M059J (cell line): Measurements from ENCODE around the gene HOXD11. TPM values are rescaled to one million over a fixed set of nuclear protein-coding genes. Genes with fewer than 3 reads are reported as not detected.

Source experiments
- total RNA-seq: library from RNA; depleted of rRNA; stranded (reverse); fragments of >200 nt; shearing (Covaris generic); gene quantifications from 2 replicates; pipeline ENCODE4 v1.2.3, GENCODE V29; 2014; rRNA removed

Gene HOXD11
- total RNA-seq, 1 experiment from 2014 or later, result 16.9 TPM

Other genes starting within 250 kb of the HOXD11 start
- gene LNPK, start 105.0 kb upstream of the HOXD11 start, total RNA-seq, result 20.8 and 27.7 TPM in 2 replicates
- not detected in 2 replicates for gene EVX2, start 23.3 kb upstream of the HOXD11 start, total RNA-seq
- 2.1 and 3.6 TPM in 2 replicates for gene HOXD13, start 14.6 kb upstream of the HOXD11 start, total RNA-seq
- 0.12 TPM in 1 of 2 replicates, not detected in the other for gene HOXD12, start 7.5 kb upstream of the HOXD11 start, total RNA-seq
- 9.3 and 15.0 TPM in 2 replicates for gene HOXD10, start 9.5 kb downstream of the HOXD11 start, total RNA-seq
- 0.57 and 0.86 TPM in 2 replicates for gene HOXD9, start 15.4 kb downstream of the HOXD11 start, total RNA-seq
- gene HOXD8, start 22.4 kb downstream of the HOXD11 start, total RNA-seq, result 0.49 and 0.84 TPM in 2 replicates
- 0.05 TPM in 1 of 2 replicates, not detected in the other for gene HOXD4, start 44.3 kb downstream of the HOXD11 start, total RNA-seq
- 0.12 and 0.30 TPM in 2 replicates for gene HOXD3, start 50.0 kb downstream of the HOXD11 start, total RNA-seq
- not detected in 2 replicates for gene HOXD1, start 81.4 kb downstream of the HOXD11 start, total RNA-seq
- gene MTX2, start 162.2 kb downstream of the HOXD11 start, total RNA-seq, result 29.8 and 36.0 TPM in 2 replicates